GM23248 (cell line): Measurements from ENCODE around the gene CIT. TPM values are rescaled to one million over a fixed set of nuclear protein-coding genes. Genes with fewer than 3 reads are reported as not detected.

ENCODE experiments used
- DNase-seq: peaks from one replicate; pipeline ENCODE4 v3.0.0-alpha.2; 2015
- H2AFZ ChIP-seq: fragments of 200-600 bp; sonication (generic); 2 replicates; pipeline ENCODE4 v1.6.1; 2016; ENCODE audit warnings: antibody characterized with exemption
- H3F3A ChIP-seq: fragments of 200-600 bp; sonication (generic); 2 replicates; pipeline ENCODE4 v1.6.1; 2016; ENCODE audit warnings: mild to moderate bottlenecking, antibody characterized with exemption, mixed run types; ENCODE audit not compliant: insufficient read depth
- H3K27ac ChIP-seq: fragments of 200-600 bp; sonication (generic); 2 replicates; pipeline ENCODE4 v1.5.1; 2016; ENCODE audit warnings: mild to moderate bottlenecking
- H3K27me3 ChIP-seq: fragments of 200-600 bp; sonication (generic); replicated peaks from 2 replicates; pipeline ENCODE4 v1.6.1; 2016; ENCODE audit warnings: mild to moderate bottlenecking; ENCODE audit not compliant: insufficient read depth
- H3K36me3 ChIP-seq: fragments of 200-600 bp; sonication (generic); 2 replicates; pipeline ENCODE4 v1.6.1; 2016; ENCODE audit warnings: low read depth, mild to moderate bottlenecking
- H3K4me1 ChIP-seq: fragments of 200-600 bp; sonication (generic); 2 replicates; pipeline ENCODE4 v1.6.1; 2016; ENCODE audit warnings: mild to moderate bottlenecking; ENCODE audit not compliant: insufficient read depth
- H3K4me2 ChIP-seq: fragments of 200-600 bp; sonication (generic); one replicate; pipeline ENCODE4 v1.6.1; 2016; ENCODE audit warnings: mild to moderate bottlenecking; ENCODE audit not compliant: unreplicated experiment
- H3K4me3 ChIP-seq: fragments of 200-600 bp; sonication (generic); 2 replicates; pipeline ENCODE4 v1.5.1; 2016; ENCODE audit warnings: mild to moderate bottlenecking
- H3K79me2 ChIP-seq: fragments of 200-600 bp; sonication (generic); 2 replicates; pipeline ENCODE4 v1.6.1; 2016; ENCODE audit warnings: mild to moderate bottlenecking; ENCODE audit not compliant: insufficient read depth
- H3K9ac ChIP-seq: fragments of 200-600 bp; sonication (generic); 2 replicates; pipeline ENCODE4 v1.6.1; 2016; ENCODE audit warnings: mild to moderate bottlenecking
- H3K9me2 ChIP-seq: fragments of 200-600 bp; sonication (generic); 2 replicates; pipeline ENCODE4 v1.6.1; 2016; ENCODE audit warnings: mixed run types, mild to moderate bottlenecking, moderate library complexity; ENCODE audit not compliant: insufficient read depth
- H3K9me3 ChIP-seq: fragments of 200-600 bp; sonication (generic); one replicate; pipeline ENCODE4 v1.6.1; 2017; ENCODE audit warnings: low read depth
- H4K20me1 ChIP-seq: fragments of 200-600 bp; sonication (generic); 2 replicates; pipeline ENCODE4 v1.6.0; 2016; ENCODE audit not compliant: insufficient read depth
- EZH2 ChIP-seq: fragments of 200-600 bp; sonication (generic); IDR thresholded peaks from 2 replicates; pipeline ENCODE4 v1.6.1; 2018; ENCODE audit warnings: antibody characterized with exemption, mild to moderate bottlenecking; ENCODE audit not compliant: insufficient read depth, poor library complexity, severe bottlenecking
- EZH2phosphoT487 ChIP-seq: fragments of 200-600 bp; sonication (generic); IDR thresholded peaks from 2 replicates; pipeline ENCODE4 v1.6.1; 2018; ENCODE audit warnings: antibody characterized with exemption, moderate library complexity, mild to moderate bottlenecking, low read depth; ENCODE audit not compliant: insufficient read depth
- WGBS, 2 experiments: methylation state at CpG; one replicate each; pipeline ENCODE4 v1.1.6; 2015 to 2017; ENCODE audit warnings: low lambda C conversion rate in 2 of 2, low coverage in 1 of 2; ENCODE audit errors: missing lambda C conversion rate in 2 of 2; 5-methylcytosine and 5-hydroxymethylcytosine counted together
- in situ Hi-C: fragments of 300-500 bp; cut with MboI; formaldehyde crosslinking; loops from 2 replicates; pipeline ENCODE4 v1.15.0; 2020
- polyA plus RNA-seq: library from polyadenylated mRNA; unstranded; fragments of >200 nt; fragmentation: Nextera tagmentation; extraction: Ambion mirVana; gene quantifications from 2 replicates; pipeline ENCODE4 v1.2.1, GENCODE V29; 2016
- total RNA-seq: library from RNA; depleted of rRNA; stranded (reverse); fragments of >200 nt; shearing (Covaris generic); gene quantifications from 2 replicates; pipeline ENCODE4 v1.2.3, GENCODE V29; 2014

CIT gene
- total and polyA plus RNA-seq, 2 experiments from 2014 or later = 4.3 to 6.8 TPM

GRCh38 chr12:119826661-119827445, 50.3 kb downstream of the CIT start:
- Histone ChIP-seq H3K79me2 (no peaks in the 10 kb centered on the region), H3K27me3 (no peaks in the 10 kb centered on the region), H3K9ac (no peak overlapping the region), H3K4me3 (no peak overlapping the region), H3K4me2 (no peak overlapping the region), H3F3A (no peaks in the 10 kb centered on the region), H3K27ac (no peak overlapping the region), H3K9me3 (no peaks in the 10 kb centered on the region), H2AFZ (no peak overlapping the region), H3K36me3 (no peaks in the 10 kb centered on the region), H3K4me1 (no peaks in the 10 kb centered on the region), H4K20me1 (no peaks in the 10 kb centered on the region), H3K9me2 (no peaks in the 10 kb centered on the region)
- in situ Hi-C loops = no loop called here
- TF ChIP-seq EZH2 (no peak), EZH2phosphoT487 (no peak)
- WGBS, 2 experiments = 96 to 98% methylated on average over 6 of the region's 6 CpGs
- DNase-seq = no peak

- Histone ChIP-seq H3K27me3 (no peaks in the 10 kb centered on the region), H3K27ac (no peak overlapping the region), H3K36me3 (no peaks in the 10 kb centered on the region), H3K4me2 (no peak overlapping the region), H2AFZ (no peak overlapping the region), H4K20me1 (no peaks in the 10 kb centered on the region), H3K79me2 (no peaks in the 10 kb centered on the region), H3K9me3 (no peaks in the 10 kb centered on the region), H3K4me1 (no peaks in the 10 kb centered on the region), H3K9me2 (no peaks in the 10 kb centered on the region), H3K4me3 (no peak overlapping the region), H3K9ac (no peak overlapping the region), H3F3A (no peaks in the 10 kb centered on the region)
- 85 to 92% methylated on average over 7 of the region's 7 CpGs for WGBS, 2 experiments
- TF ChIP-seq EZH2 = no peak
- TF ChIP-seq EZH2phosphoT487 = no peak
- in situ Hi-C loops = no loop called here
- no peak for DNase-seq
These were observed 51.9 kb downstream of the CIT start for GRCh38 chr12:119825262-119825661.

- Histone ChIP-seq H3K4me2 (no peak overlapping the region), H3K27ac (no peak overlapping the region), H3K9ac (no peak overlapping the region), H3K9me3 (no peaks in the 10 kb centered on the region), H2AFZ (no peak overlapping the region), H3K4me3 (no peak overlapping the region), H3F3A (no peaks in the 10 kb centered on the region), H3K79me2 (no peaks in the 10 kb centered on the region), H4K20me1 (no peaks in the 10 kb centered on the region), H3K36me3 (no peaks in the 10 kb centered on the region), H3K4me1 (no peaks in the 10 kb centered on the region), H3K27me3 (no peaks in the 10 kb centered on the region), H3K9me2 (no peaks in the 10 kb centered on the region)
- in situ Hi-C loops = no loop called here
- DNase-seq = no peak
- TF ChIP-seq EZH2phosphoT487 (no peak), EZH2 (no peak)
- 96% methylated on average over 2 of the region's 2 CpGs for WGBS, 2 experiments
These were observed 55.1 kb downstream of the CIT start for GRCh38 chr12:119822046-119822445.

- WGBS, 2 experiments = 98 to 99% methylated on average over 5 of the region's 5 CpGs
- Histone ChIP-seq H3F3A (no peaks in the 10 kb centered on the region), H3K79me2 (no peaks in the 10 kb centered on the region), H4K20me1 (no peaks in the 10 kb centered on the region), H3K4me2 (no peak overlapping the region), H3K9me3 (no peaks in the 10 kb centered on the region), H3K27me3 (no peaks in the 10 kb centered on the region), H3K4me3 (no peak overlapping the region), H3K9me2 (no peaks in the 10 kb centered on the region), H3K9ac (no peak overlapping the region), H2AFZ (no peak overlapping the region), H3K36me3 (no peaks in the 10 kb centered on the region), H3K27ac (no peak overlapping the region), H3K4me1 (no peaks in the 10 kb centered on the region)
- no peak for DNase-seq
- in situ Hi-C loops = no loop called here
- TF ChIP-seq EZH2phosphoT487 = no peak
- no peak for TF ChIP-seq EZH2
These were observed 57.8 kb downstream of the CIT start for GRCh38 chr12:119819322-119819721.
